OCI-LY1 (cell line): ENCODE measurements around the gene MPP2.
A peak's percentile ranks its signal among the peaks of the same experiment; 100 is the strongest.

Experiments
- H2AFZ ChIP-seq: fragments of 200-600 bp; sonication (generic), shearing (Covaris generic); 2 replicates; pipeline ENCODE4 v1.6.0; 2014; ENCODE audit warnings: antibody characterized with exemption, mild to moderate bottlenecking, low read length
- H3F3A ChIP-seq: fragments of 200-600 bp; sonication (generic), shearing (Covaris generic); 2 replicates; pipeline ENCODE4 v1.6.0; 2014; ENCODE audit warnings: mild to moderate bottlenecking, antibody characterized with exemption, low read length, moderate library complexity; ENCODE audit not compliant: insufficient read depth
- H3K27ac ChIP-seq: fragments of 200-600 bp; sonication (generic); 2 replicates; pipeline ENCODE4 v1.5.1; 2014; ENCODE audit warnings: low read length, mixed run types, mild to moderate bottlenecking, low read depth; ENCODE audit not compliant: poor library complexity, severe bottlenecking
- H3K27me3 ChIP-seq: fragments of 200-600 bp; sonication (generic); 2 replicates; pipeline ENCODE4 v1.6.0; 2014; ENCODE audit warnings: antibody characterized with exemption, mild to moderate bottlenecking, low read length, moderate library complexity; ENCODE audit not compliant: insufficient read depth
- H3K36me3 ChIP-seq: fragments of 200-600 bp; sonication (generic); 2 replicates; pipeline ENCODE4 v1.6.1; 2014; ENCODE audit warnings: mild to moderate bottlenecking, antibody characterized with exemption, low read length, moderate library complexity, mixed read lengths; ENCODE audit not compliant: insufficient read depth
- H3K4me1 ChIP-seq: fragments of 200-600 bp; sonication (generic); 2 replicates; pipeline ENCODE4 v1.5.1; 2014; ENCODE audit warnings: mild to moderate bottlenecking, low read length, moderate library complexity; ENCODE audit not compliant: insufficient read depth, severe bottlenecking
- H3K4me2 ChIP-seq: fragments of 200-600 bp; sonication (generic), shearing (Covaris generic); 2 replicates; pipeline ENCODE4 v1.6.1; 2014; ENCODE audit warnings: low read length
- H3K4me3 ChIP-seq: fragments of 200-600 bp; sonication (generic); 2 replicates; pipeline ENCODE4 v1.5.1; 2014; ENCODE audit warnings: low read length, low read depth, mild to moderate bottlenecking, mixed read lengths; ENCODE audit not compliant: poor library complexity, severe bottlenecking
- H3K79me2 ChIP-seq: fragments of 200-600 bp; shearing (Covaris generic); 2 replicates; pipeline ENCODE4 v1.6.1; 2016; ENCODE audit warnings: mixed run types, low read length, mixed read lengths; ENCODE audit not compliant: insufficient read depth
- H3K9ac ChIP-seq: fragments of 200-600 bp; sonication (generic), shearing (Covaris generic); 2 replicates; pipeline ENCODE4 v1.6.1; 2014; ENCODE audit warnings: mild to moderate bottlenecking, low read length, mixed read lengths
- H3K9me2 ChIP-seq: fragments of 200-600 bp; sonication (generic), shearing (Covaris generic); 2 replicates; pipeline ENCODE4 v1.6.1; 2014; ENCODE audit warnings: low read depth, mild to moderate bottlenecking, low read length, mixed read lengths
- H3K9me3 ChIP-seq: fragments of 200-600 bp; shearing (Covaris generic); 2 replicates; pipeline ENCODE4 v1.6.1; 2014; ENCODE audit warnings: low read length, mixed read lengths
- H4K20me1 ChIP-seq: fragments of 200-600 bp; sonication (generic), shearing (Covaris generic); 2 replicates; pipeline ENCODE4 v1.6.0; 2016; ENCODE audit warnings: mild to moderate bottlenecking, low read length; ENCODE audit not compliant: insufficient read depth
- CTCF ChIP-seq: fragments of 200-600 bp; sonication (generic), shearing (Covaris generic); IDR thresholded peaks from 2 replicates; pipeline ENCODE4 v1.5.1; 2017; ENCODE audit warnings: mild to moderate bottlenecking, antibody characterized with exemption, low read length, moderate library complexity, mixed read lengths
- EZH2 ChIP-seq: fragments of 200-600 bp; sonication (generic), shearing (Covaris generic); IDR thresholded peaks from 2 replicates; pipeline ENCODE4 v1.8.0; 2017; ENCODE audit warnings: borderline replicate concordance, mixed run types, mild to moderate bottlenecking, antibody characterized with exemption, low read length, moderate library complexity, mixed read lengths

MPP2 gene

GRCh38 chr17:43900858-43901754 is 6.2 kb downstream of the MPP2 start:
- H3K27me3 ChIP-seq, result peaks cover under 1% of the 10 kb centered on the region; the same call in 1 of the 2 replicates
- TF ChIP-seq EZH2 (no peak), CTCF (no peak)
- peak overlapping the region; percentile 24; the same call in 1 of the 2 replicates for H3K9ac ChIP-seq
- H2AFZ ChIP-seq, result no peak overlapping the region
- H3K9me3 ChIP-seq, result no peaks in the 10 kb centered on the region
- no peaks in the 10 kb centered on the region for H3F3A ChIP-seq
- no peaks in the 10 kb centered on the region for H3K36me3 ChIP-seq
- H3K79me2 ChIP-seq, result no peaks in the 10 kb centered on the region
- H3K9me2 ChIP-seq, result no peaks in the 10 kb centered on the region
- H4K20me1 ChIP-seq, result no peaks in the 10 kb centered on the region
- H3K4me1 ChIP-seq, result peaks cover 6% of the 10 kb centered on the region
- H3K27ac ChIP-seq, result no peak overlapping the region
- H3K4me2 ChIP-seq, result peak overlapping the region; percentile 62
- peak overlapping the region; percentile 41 for H3K4me3 ChIP-seq

- Histone ChIP-seq H4K20me1 (no peaks in the 10 kb centered on the region), H3K9ac (peak overlapping the region; percentile 24; the same call in 1 of the 2 replicates), H3K27me3 (0 out of 2 replicates have a peak, but pooled peaks cover 3% of the 10 kb centered on the region), H3K36me3 (no peaks in the 10 kb centered on the region), H3K4me2 (peak overlapping the region; percentile 62), H3K27ac (no peak overlapping the region), H3K79me2 (no peaks in the 10 kb centered on the region), H3K9me3 (no peaks in the 10 kb centered on the region), H3K4me3 (peak overlapping the region; percentile 41), H3K4me1 (peaks cover 6% of the 10 kb centered on the region), H2AFZ (no peak overlapping the region), H3F3A (no peaks in the 10 kb centered on the region), H3K9me2 (no peaks in the 10 kb centered on the region)
- TF ChIP-seq EZH2, result no peak
- no peak for TF ChIP-seq CTCF
These were observed 7.0 kb downstream of the MPP2 start for GRCh38 chr17:43900183-43900857.

GRCh38 chr17:43898446-43898845 is 8.9 kb downstream of the MPP2 start:
- H3K36me3 ChIP-seq, result no peaks in the 10 kb centered on the region
- H3K4me3 ChIP-seq, result no peak overlapping the region
- no peak for TF ChIP-seq EZH2
- TF ChIP-seq CTCF, result no peak
- peaks cover 6% of the 10 kb centered on the region for H3K4me1 ChIP-seq
- H3K9ac ChIP-seq, result no peak overlapping the region
- H4K20me1 ChIP-seq, result no peaks in the 10 kb centered on the region
- H3K27ac ChIP-seq, result no peak overlapping the region
- no peaks in the 10 kb centered on the region for H3F3A ChIP-seq
- H3K9me2 ChIP-seq, result no peaks in the 10 kb centered on the region
- H2AFZ ChIP-seq, result no peak overlapping the region
- H3K79me2 ChIP-seq, result no peaks in the 10 kb centered on the region
- H3K4me2 ChIP-seq, result no peak overlapping the region
- H3K27me3 ChIP-seq, result 0 out of 2 replicates have a peak, but pooled peaks cover 3% of the 10 kb centered on the region
- H3K9me3 ChIP-seq, result no peaks in the 10 kb centered on the region
